Adrenal gland (tissue), 5 donors: ENCODE data around the gene SERPIND1.

Experiments used
- CTCF ChIP-seq, 6 experiments: fragments of 450-650 bp in 4 of 6; fragments of 200-600 bp in 2 of 6; sonication (generic) in 1 of 6; IDR thresholded peaks; 1 replicate in 5 of 6; 2 replicates in 1 of 6; pipeline versions ENCODE4 v1.5.1 to v1.8.0; 2016 to 2021; ENCODE audit warnings: antibody characterized with exemption in 6 of 6, mild to moderate bottlenecking in 2 of 6, moderate library complexity in 1 of 6
- POLR2A ChIP-seq, 2 donors: fragments of 450-650 bp; IDR thresholded peaks; one replicate each; pipeline ENCODE4 v1.6.1; 2017; ENCODE audit warnings: antibody characterized with exemption in 2 of 2, mild to moderate bottlenecking in 2 of 2, moderate library complexity in 1 of 2
- donor health status: DM: no; HTN: no; CAD: no.

- no peak for TF ChIP-seq CTCF (IDR thresholded peaks at IDR 0.05)
- no peak for TF ChIP-seq POLR2A (IDR thresholded peaks at IDR 0.05)
Observed at GRCh38 chr22:20773793-20774212, at the start of gene SERPIND1.
